Hepatocyte (in vitro differentiated cells): ENCODE results near the gene EIF2D. TPM values are rescaled to one million over a fixed set of nuclear protein-coding genes. Genes with fewer than 3 reads are reported as not detected.

Experiments
- DNase-seq: peaks from one replicate; pipeline ENCODE4 v3.0.0-alpha.2; 2016; ENCODE audit warnings: low spot score
- H2AFZ ChIP-seq: fragments of 200-600 bp; sonication (generic); 2 replicates; pipeline ENCODE4 v1.6.0; 2016; ENCODE audit warnings: antibody characterized with exemption, mild to moderate bottlenecking
- H3K27ac ChIP-seq: fragments of 200-600 bp; sonication (generic); 2 replicates; pipeline ENCODE4 v1.5.1; 2016; ENCODE audit warnings: mild to moderate bottlenecking
- H3K27me3 ChIP-seq: fragments of 200-600 bp; sonication (generic); 2 replicates; pipeline ENCODE4 v1.6.1; 2016
- H3K36me3 ChIP-seq: fragments of 200-600 bp; sonication (generic); replicated peaks from 2 replicates; pipeline ENCODE4 v1.5.1; 2016; ENCODE audit warnings: low read depth; ENCODE audit not compliant: insufficient read depth
- H3K4me1 ChIP-seq: fragments of 200-600 bp; sonication (generic); 2 replicates; pipeline ENCODE4 v1.5.1; 2016; ENCODE audit warnings: mild to moderate bottlenecking, moderate library complexity; ENCODE audit not compliant: insufficient read depth
- H3K4me2 ChIP-seq: fragments of 200-600 bp; sonication (generic); 2 replicates; pipeline ENCODE4 v1.6.0; 2016
- H3K4me3 ChIP-seq: fragments of 200-600 bp; sonication (generic); 2 replicates; pipeline ENCODE4 v1.5.1; 2016; ENCODE audit warnings: mild to moderate bottlenecking
- H3K79me2 ChIP-seq: fragments of 200-600 bp; sonication (generic); 2 replicates; pipeline ENCODE4 v1.6.0; 2017; ENCODE audit warnings: mild to moderate bottlenecking
- H3K9me2 ChIP-seq: fragments of 200-600 bp; sonication (generic); replicated peaks from 2 replicates; pipeline ENCODE4 v1.6.0; 2017; ENCODE audit warnings: mild to moderate bottlenecking; ENCODE audit not compliant: insufficient read depth
- H3K9me3 ChIP-seq: fragments of 200-600 bp; sonication (generic); 2 replicates; pipeline ENCODE4 v1.5.1; 2016; ENCODE audit warnings: low read depth, mild to moderate bottlenecking
- H4K20me1 ChIP-seq: fragments of 200-600 bp; sonication (generic); 2 replicates; pipeline ENCODE4 v1.6.0; 2016; ENCODE audit warnings: mild to moderate bottlenecking; ENCODE audit not compliant: insufficient read depth, poor library complexity, severe bottlenecking
- EZH2 ChIP-seq: fragments of 200-600 bp; sonication (generic); IDR thresholded peaks from 2 replicates; pipeline ENCODE4 v1.6.1; 2016; ENCODE audit warnings: antibody characterized with exemption, mild to moderate bottlenecking, borderline replicate concordance
- EZH2phosphoT487 ChIP-seq: fragments of 200-600 bp; sonication (generic); IDR thresholded peaks from one replicate; pipeline ENCODE4 v1.6.1; 2018; ENCODE audit warnings: antibody characterized with exemption, mild to moderate bottlenecking, low read depth, moderate library complexity; ENCODE audit not compliant: unreplicated experiment, severe bottlenecking
- WGBS: methylation state at CpG from one replicate; pipeline ENCODE4 v1.1.6; 2016; ENCODE audit warnings: low lambda C conversion rate; ENCODE audit errors: missing lambda C conversion rate; 5-methylcytosine and 5-hydroxymethylcytosine counted together
- polyA plus RNA-seq: library from polyadenylated mRNA; unstranded; fragments of >200 nt; fragmentation: Nextera tagmentation; extraction: Ambion mirVana; gene quantifications from 2 replicates; pipeline ENCODE4 v1.2.1, GENCODE V29; 2016
- total RNA-seq: library from RNA; depleted of rRNA; stranded (reverse); fragments of >200 nt; gene quantifications from 2 replicates; pipeline ENCODE4 v1.2.3, GENCODE V29; 2014
- TF ChIP-seq, protein P1 (sequence below): fragments of 200-600 bp; sonication (generic); IDR thresholded peaks from 2 replicates; pipeline ENCODE4 v1.5.1; 2016; ENCODE audit warnings: antibody characterized with exemption, mild to moderate bottlenecking; ENCODE audit not compliant: poor library complexity

The EIF2D gene
- total and polyA plus RNA-seq, 2 experiments from 2014 or later = 27.7 to 40.4 TPM

DNA sequence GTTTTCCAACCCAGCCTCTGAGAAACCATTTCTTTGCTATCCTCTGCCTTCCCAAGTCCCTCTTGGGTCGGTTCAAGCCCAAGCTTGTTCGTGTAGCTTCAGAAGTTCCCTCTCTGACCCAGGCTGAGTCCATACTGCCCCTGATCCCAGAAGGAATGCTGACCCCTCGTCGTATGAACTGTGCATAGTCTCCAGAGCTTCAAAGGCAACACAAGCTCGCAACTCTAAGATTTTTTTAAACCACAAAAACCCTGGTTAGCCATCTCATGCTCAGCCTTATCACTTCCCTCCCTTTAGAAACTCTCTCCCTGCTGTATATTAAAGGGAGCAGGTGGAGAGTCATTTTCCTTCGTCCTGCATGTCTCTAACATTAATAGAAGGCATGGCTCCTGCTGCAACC, 23.8 kb downstream of the EIF2D start:
- no peak for DNase-seq
- Histone ChIP-seq H2AFZ (no peak overlapping the region), H3K9me3 (no peaks in the 10 kb centered on the region), H3K27me3 (no peaks in the 10 kb centered on the region), H3K36me3 (no peaks in the 10 kb centered on the region), H3K9me2 (no peaks in the 10 kb centered on the region), H3K4me1 (no peaks in the 10 kb centered on the region), H3K4me2 (no peak overlapping the region), H4K20me1 (no peaks in the 10 kb centered on the region), H3K4me3 (no peak overlapping the region), H3K79me2 (no peaks in the 10 kb centered on the region), H3K27ac (no peak overlapping the region)
- TF ChIP-seq, protein P1, sequence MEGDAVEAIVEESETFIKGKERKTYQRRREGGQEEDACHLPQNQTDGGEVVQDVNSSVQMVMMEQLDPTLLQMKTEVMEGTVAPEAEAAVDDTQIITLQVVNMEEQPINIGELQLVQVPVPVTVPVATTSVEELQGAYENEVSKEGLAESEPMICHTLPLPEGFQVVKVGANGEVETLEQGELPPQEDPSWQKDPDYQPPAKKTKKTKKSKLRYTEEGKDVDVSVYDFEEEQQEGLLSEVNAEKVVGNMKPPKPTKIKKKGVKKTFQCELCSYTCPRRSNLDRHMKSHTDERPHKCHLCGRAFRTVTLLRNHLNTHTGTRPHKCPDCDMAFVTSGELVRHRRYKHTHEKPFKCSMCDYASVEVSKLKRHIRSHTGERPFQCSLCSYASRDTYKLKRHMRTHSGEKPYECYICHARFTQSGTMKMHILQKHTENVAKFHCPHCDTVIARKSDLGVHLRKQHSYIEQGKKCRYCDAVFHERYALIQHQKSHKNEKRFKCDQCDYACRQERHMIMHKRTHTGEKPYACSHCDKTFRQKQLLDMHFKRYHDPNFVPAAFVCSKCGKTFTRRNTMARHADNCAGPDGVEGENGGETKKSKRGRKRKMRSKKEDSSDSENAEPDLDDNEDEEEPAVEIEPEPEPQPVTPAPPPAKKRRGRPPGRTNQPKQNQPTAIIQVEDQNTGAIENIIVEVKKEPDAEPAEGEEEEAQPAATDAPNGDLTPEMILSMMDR = no peak
- TF ChIP-seq EZH2 (no peak), EZH2phosphoT487 (no peak)
- 84% methylated on average over 6 of the region's 6 CpGs for WGBS

DNA sequence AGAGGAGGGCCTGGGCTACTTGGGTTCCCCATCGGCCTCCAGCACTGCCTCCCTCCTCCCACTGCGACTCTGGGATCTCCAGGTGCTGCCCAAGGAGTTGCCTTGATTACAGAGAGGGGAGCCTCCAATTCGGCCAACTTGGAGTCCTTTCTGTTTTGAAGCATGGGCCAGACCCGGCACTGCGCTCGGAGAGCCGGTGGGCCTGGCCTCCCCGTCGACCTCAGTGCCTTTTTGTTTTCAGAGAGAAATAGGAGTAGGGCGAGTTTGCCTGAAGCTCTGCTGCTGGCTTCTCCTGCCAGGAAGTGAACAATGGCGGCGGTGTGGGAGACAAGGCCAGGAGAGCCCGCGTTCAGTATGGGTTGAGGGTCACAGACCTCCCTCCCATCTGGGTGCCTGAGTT, 24.4 kb downstream of the EIF2D start:
- no peak overlapping the region for H3K4me3 ChIP-seq
- 94% methylated on average over 14 of the region's 14 CpGs for WGBS
- no peak for DNase-seq
- H4K20me1 ChIP-seq = no peaks in the 10 kb centered on the region
- H3K79me2 ChIP-seq = no peaks in the 10 kb centered on the region
- no peaks in the 10 kb centered on the region for H3K9me2 ChIP-seq
- TF ChIP-seq EZH2phosphoT487 (no peak), EZH2 (no peak)
- TF ChIP-seq, protein P1 = no peak
- H3K36me3 ChIP-seq = no peaks in the 10 kb centered on the region
- no peak overlapping the region for H3K27ac ChIP-seq
- H3K4me1 ChIP-seq = no peaks in the 10 kb centered on the region
- no peak overlapping the region for H3K4me2 ChIP-seq
- no peak overlapping the region for H2AFZ ChIP-seq
- no peaks in the 10 kb centered on the region for H3K27me3 ChIP-seq
- H3K9me3 ChIP-seq = no peaks in the 10 kb centered on the region

DNA sequence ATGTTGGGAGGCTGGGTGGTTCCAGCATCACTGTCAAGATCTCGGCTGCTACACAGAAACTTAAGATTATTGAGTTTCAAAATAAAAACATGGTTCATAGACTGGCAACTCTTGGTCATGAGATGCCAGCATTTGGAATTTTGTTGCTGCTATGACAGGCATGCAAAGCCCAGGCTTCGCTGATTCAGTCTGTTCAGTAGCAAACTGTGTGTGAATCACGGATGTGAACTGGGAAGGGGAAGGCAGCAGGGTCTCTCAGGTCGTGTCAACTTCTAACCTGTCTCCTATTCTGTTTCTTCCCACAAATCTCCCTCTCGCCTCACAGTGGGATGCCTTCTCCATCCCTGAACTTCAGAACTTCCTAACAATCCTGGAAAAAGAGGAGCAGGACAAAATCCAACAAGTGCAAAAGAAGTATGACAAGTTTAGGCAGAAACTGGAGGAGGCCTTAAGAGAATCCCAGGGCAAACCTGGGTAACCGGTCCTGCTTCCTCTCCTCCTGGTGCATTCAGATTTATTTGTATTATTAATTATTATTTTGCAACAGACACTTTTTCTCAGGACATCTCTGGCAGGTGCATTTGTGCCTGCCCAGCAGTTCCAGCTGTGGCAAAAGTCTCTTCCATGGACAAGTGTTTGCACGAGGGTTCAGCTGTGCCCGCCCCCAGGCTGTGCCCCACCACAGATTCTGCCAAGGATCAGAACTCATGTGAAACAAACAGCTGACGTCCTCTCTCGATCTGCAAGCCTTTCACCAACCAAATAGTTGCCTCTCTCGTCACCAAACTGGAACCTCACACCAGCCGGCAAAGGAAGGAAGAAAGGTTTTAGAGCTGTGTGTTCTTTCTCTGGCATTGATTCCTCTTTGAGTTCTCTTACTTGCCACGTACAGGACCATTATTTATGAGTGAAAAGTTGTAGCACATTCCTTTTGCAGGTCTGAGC, 25.5 kb downstream of the EIF2D start:
- Histone ChIP-seq H3K9me3 (no peaks in the 10 kb centered on the region), H2AFZ (no peak overlapping the region), H3K4me1 (no peaks in the 10 kb centered on the region), H3K9me2 (no peaks in the 10 kb centered on the region), H4K20me1 (no peaks in the 10 kb centered on the region), H3K79me2 (no peaks in the 10 kb centered on the region), H3K36me3 (no peaks in the 10 kb centered on the region), H3K27ac (no peak overlapping the region), H3K4me3 (no peak overlapping the region), H3K27me3 (no peaks in the 10 kb centered on the region), H3K4me2 (no peak overlapping the region)
- WGBS = 82% methylated on average over 13 of the region's 13 CpGs
- DNase-seq = no peak
- TF ChIP-seq, protein P1 = no peak
- TF ChIP-seq EZH2 (no peak), EZH2phosphoT487 (no peak)
